ENCODE measurements around the gene PSEN1. TPM values are rescaled to one million over a fixed set of nuclear protein-coding genes. Genes with fewer than 3 reads are reported as not detected.

PSEN1 gene
- 10 to 100 TPM; 33.9 to 37.3 TPM for total RNA-seq

GRCh38 chr14:73136387-73137225 is at the start of gene PSEN1:
Gene PSEN1, plus strand, starts transcription at chr14:73136507. Its CDS starts 11,513 bp downstream, at chr14:73148020.
- DNase-seq, result peak; percentile 99
- peaks cover 24% of the 10 kb centered on the region for H3K4me1 Mint-ChIP-seq
- peak within 1 kb of the TSS; percentile 82 for H3K4me3 Mint-ChIP-seq
- CTCF ChIA-PET, result interaction anchor here (0.6 to 1.1 kb wide), 4 partner anchors 36 to 730 kb away, joined by 3 to 4 read pairs (median 3); partner anchors contain the start of gene RBM25
- peaks cover 24% of the 10 kb centered on the region for H3K36me3 Mint-ChIP-seq
- peaks cover 7% of the 10 kb centered on the region for H3K9me3 Mint-ChIP-seq (ENCODE audit: low read depth)
- H3K27ac Mint-ChIP-seq, result peak within 1 kb of the TSS; percentile 95
- peak; percentile 97 for ATAC-seq
- H3K27me3 Mint-ChIP-seq, result no peaks in the 10 kb centered on the region

GRCh38 chr14:73091044-73091443 is 45.3 kb upstream of the PSEN1 start:
- ATAC-seq, result no peak
- Mint-ChIP-seq H3K36me3 (peaks cover 55% of the 10 kb centered on the region), H3K4me1 (no peaks in the 10 kb centered on the region), H3K27me3 (no peaks in the 10 kb centered on the region), H3K9me3 (ENCODE audit: low read depth) (no peaks in the 10 kb centered on the region), H3K27ac (no peak overlapping the region), H3K4me3 (no peak overlapping the region)
- no peak for DNase-seq
- CTCF ChIA-PET, result no interaction called here

- no peaks in the 10 kb centered on the region for H3K4me1 Mint-ChIP-seq
- H3K9me3 Mint-ChIP-seq (ENCODE audit: low read depth), result no peaks in the 10 kb centered on the region
- CTCF ChIA-PET, result no interaction called here
- no peak overlapping the region for H3K27ac Mint-ChIP-seq
- H3K4me3 Mint-ChIP-seq, result no peak overlapping the region
- ATAC-seq (no peak), DNase-seq (no peak)
- peaks cover 51% of the 10 kb centered on the region for H3K36me3 Mint-ChIP-seq
- no peaks in the 10 kb centered on the region for H3K27me3 Mint-ChIP-seq
These were observed 38.9 kb upstream of the PSEN1 start for GRCh38 chr14:73097421-73097820.

- DNase-seq (no peak), ATAC-seq (no peak)
- Mint-ChIP-seq H3K27me3 (no peaks in the 10 kb centered on the region), H3K9me3 (ENCODE audit: low read depth) (no peaks in the 10 kb centered on the region), H3K4me3 (no peak overlapping the region), H3K27ac (no peak overlapping the region), H3K36me3 (peaks cover 53% of the 10 kb centered on the region), H3K4me1 (no peaks in the 10 kb centered on the region)
- CTCF ChIA-PET, result interaction anchor here (1.7 kb wide), 1 partner anchor 195 kb away, joined by 3 read pairs; no protein-coding TSS in a partner anchor
These were observed 36.0 kb upstream of the PSEN1 start for GRCh38 chr14:73100334-73100733.

- Mint-ChIP-seq H3K4me3 (no peak overlapping the region), H3K27me3 (no peaks in the 10 kb centered on the region), H3K27ac (no peak overlapping the region), H3K9me3 (ENCODE audit: low read depth) (no peaks in the 10 kb centered on the region), H3K4me1 (no peaks in the 10 kb centered on the region), H3K36me3 (peaks cover 55% of the 10 kb centered on the region)
- CTCF ChIA-PET, result no interaction called here
- DNase-seq (no peak), ATAC-seq (no peak)
These were observed 33.4 kb upstream of the PSEN1 start for GRCh38 chr14:73102806-73103497.

- peaks cover 55% of the 10 kb centered on the region for H3K36me3 Mint-ChIP-seq
- no peaks in the 10 kb centered on the region for H3K9me3 Mint-ChIP-seq (ENCODE audit: low read depth)
- no peaks in the 10 kb centered on the region for H3K27me3 Mint-ChIP-seq
- H3K4me1 Mint-ChIP-seq, result peaks cover 2% of the 10 kb centered on the region
- DNase-seq (no peak), ATAC-seq (no peak)
- H3K27ac Mint-ChIP-seq, result no peak overlapping the region
- CTCF ChIA-PET, result no interaction called here
- no peak overlapping the region for H3K4me3 Mint-ChIP-seq
These were observed 31.3 kb upstream of the PSEN1 start for GRCh38 chr14:73105050-73105449.

GRCh38 chr14:73105727-73106126 is 30.6 kb upstream of the PSEN1 start:
- no peaks in the 10 kb centered on the region for H3K9me3 Mint-ChIP-seq (ENCODE audit: low read depth)
- peaks cover 51% of the 10 kb centered on the region for H3K36me3 Mint-ChIP-seq
- DNase-seq, result no peak
- H3K27me3 Mint-ChIP-seq, result no peaks in the 10 kb centered on the region
- ATAC-seq, result no peak
- peaks cover 2% of the 10 kb centered on the region for H3K4me1 Mint-ChIP-seq
- no peak overlapping the region for H3K4me3 Mint-ChIP-seq
- H3K27ac Mint-ChIP-seq, result no peak overlapping the region
- CTCF ChIA-PET, result no interaction called here

- Mint-ChIP-seq H3K4me1 (no peaks in the 10 kb centered on the region), H3K27me3 (no peaks in the 10 kb centered on the region), H3K27ac (no peak overlapping the region), H3K9me3 (ENCODE audit: low read depth) (no peaks in the 10 kb centered on the region), H3K36me3 (peaks cover 53% of the 10 kb centered on the region), H3K4me3 (no peak overlapping the region)
- no peak for ATAC-seq
- CTCF ChIA-PET, result interaction anchor here (1.0 to 1.2 kb wide), 2 partner anchors 27 to 57 kb away, joined by 3 read pairs; partner anchors contain the start of gene RBM25
- no peak for DNase-seq
These were observed 20.1 kb upstream of the PSEN1 start for GRCh38 chr14:73116079-73116665.

GRCh38 chr14:73124180-73124894 is 12.0 kb upstream of the PSEN1 start:
- CTCF ChIA-PET, result interaction anchor here (1.2 to 1.5 kb wide), 2 partner anchors 49 to 171 kb away, joined by 3 read pairs; no protein-coding TSS in a partner anchor
- Mint-ChIP-seq H3K9me3 (ENCODE audit: low read depth) (no peaks in the 10 kb centered on the region), H3K27ac (no peak overlapping the region), H3K4me1 (no peaks in the 10 kb centered on the region), H3K36me3 (peaks cover 35% of the 10 kb centered on the region), H3K4me3 (no peak overlapping the region), H3K27me3 (no peaks in the 10 kb centered on the region)
- DNase-seq, result no peak
- no peak for ATAC-seq

- no peak for DNase-seq
- H3K9me3 Mint-ChIP-seq (ENCODE audit: low read depth), result no peaks in the 10 kb centered on the region
- H3K36me3 Mint-ChIP-seq, result peaks cover 27% of the 10 kb centered on the region
- no peaks in the 10 kb centered on the region for H3K27me3 Mint-ChIP-seq
- H3K27ac Mint-ChIP-seq, result no peak overlapping the region
- no peak for ATAC-seq
- H3K4me3 Mint-ChIP-seq, result no peak overlapping the region
- H3K4me1 Mint-ChIP-seq, result no peaks in the 10 kb centered on the region
- CTCF ChIA-PET, result interaction anchor here (1.2 to 1.5 kb wide), 2 partner anchors 48 to 170 kb away, joined by 3 read pairs; no protein-coding TSS in a partner anchor
These were observed 11.1 kb upstream of the PSEN1 start for GRCh38 chr14:73125169-73125588.

- Mint-ChIP-seq H3K4me1 (no peaks in the 10 kb centered on the region), H3K27me3 (no peaks in the 10 kb centered on the region), H3K9me3 (ENCODE audit: low read depth) (no peaks in the 10 kb centered on the region), H3K27ac (no peak overlapping the region), H3K4me3 (no peak overlapping the region), H3K36me3 (peaks cover 24% of the 10 kb centered on the region)
- no peak for DNase-seq
- CTCF ChIA-PET, result interaction anchor here (0.9 kb wide), 1 partner anchor 10 kb away, joined by 4 read pairs; no protein-coding TSS in a partner anchor
- ATAC-seq, result no peak
These were observed 10.6 kb upstream of the PSEN1 start for GRCh38 chr14:73125746-73126145.

- CTCF ChIA-PET, result no interaction called here
- Mint-ChIP-seq H3K27ac (no peak overlapping the region), H3K27me3 (no peaks in the 10 kb centered on the region), H3K4me1 (peaks cover 14% of the 10 kb centered on the region), H3K4me3 (no peak overlapping the region), H3K9me3 (ENCODE audit: low read depth) (peaks cover 7% of the 10 kb centered on the region), H3K36me3 (peaks cover 16% of the 10 kb centered on the region)
- ATAC-seq (no peak), DNase-seq (no peak)
These were observed 2.5 kb upstream of the PSEN1 start for GRCh38 chr14:73133795-73134194.

GRCh38 chr14:73136085-73136386 is 271 bp upstream of the PSEN1 start:
- H3K27me3 Mint-ChIP-seq, result no peaks in the 10 kb centered on the region
- H3K4me3 Mint-ChIP-seq, result peak overlapping the region; percentile 82
- peaks cover 7% of the 10 kb centered on the region for H3K9me3 Mint-ChIP-seq (ENCODE audit: low read depth)
- H3K4me1 Mint-ChIP-seq, result peaks cover 20% of the 10 kb centered on the region
- peak overlapping the region; percentile 95 for H3K27ac Mint-ChIP-seq
- CTCF ChIA-PET, result interaction anchor here (0.7 to 1.1 kb wide), 3 partner anchors 37 to 159 kb away, joined by 3 to 4 read pairs (median 3); partner anchors contain the start of gene RBM25
- DNase-seq (no peak), ATAC-seq (no peak)
- H3K36me3 Mint-ChIP-seq, result peaks cover 23% of the 10 kb centered on the region

Measured in activated CD8-positive, alpha-beta memory T cell treated with anti-CD3 and anti-CD28 coated beads, Interleukin-2, amount 10 ng/mL, durations not matched to agents 7 days and 5 days (primary cell).